ENCODE results near the gene ANKS6. TPM values are rescaled to one million over a fixed set of nuclear protein-coding genes. Genes with fewer than 3 reads are reported as not detected.
"Not testable (repeated sequence)": the region's sequence is repeated elsewhere in the genome, so short reads cannot be mapped to it uniquely, and the experiment has no call there.

ANKS6 gene
- total RNA-seq, 1 experiment from 2014 or later: 16.4 TPM

GRCh38 chr9:98701576-98701975, 94.8 kb downstream of the ANKS6 start:
- DNase-seq (ENCODE audit: low read depth, low spot score): no peak
- in situ Hi-C loops (cut with HindIII; ENCODE audit: low pct_unique_long_range_greater_than_20kb, low sequenced_read_pairs): no loop called here

GRCh38 chr9:98700801-98701200, 95.6 kb downstream of the ANKS6 start:
- DNase-seq (ENCODE audit: low read depth, low spot score): no peak
- in situ Hi-C loops (cut with HindIII; ENCODE audit: low pct_unique_long_range_greater_than_20kb, low sequenced_read_pairs): no loop called here

GRCh38 chr9:98698856-98699255, 97.5 kb downstream of the ANKS6 start:
- in situ Hi-C loops (cut with HindIII; ENCODE audit: low pct_unique_long_range_greater_than_20kb, low sequenced_read_pairs): no loop called here
- no peak for DNase-seq (ENCODE audit: low read depth, low spot score)

GRCh38 chr9:98694943-98695342, 101.4 kb downstream of the ANKS6 start:
- no peak for DNase-seq (ENCODE audit: low read depth, low spot score)
- in situ Hi-C loops (cut with HindIII; ENCODE audit: low pct_unique_long_range_greater_than_20kb, low sequenced_read_pairs): no loop called here

GRCh38 chr9:98692392-98692791, 104.0 kb downstream of the ANKS6 start:
- DNase-seq (ENCODE audit: low read depth, low spot score): no peak
- in situ Hi-C loops (cut with HindIII; ENCODE audit: low pct_unique_long_range_greater_than_20kb, low sequenced_read_pairs): no loop called here

GRCh38 chr9:98691890-98692289, 104.5 kb downstream of the ANKS6 start:
- no peak for DNase-seq (ENCODE audit: low read depth, low spot score)
- in situ Hi-C loops (cut with HindIII; ENCODE audit: low pct_unique_long_range_greater_than_20kb, low sequenced_read_pairs): no loop called here

GRCh38 chr9:98690686-98691085, 105.7 kb downstream of the ANKS6 start:
- DNase-seq (ENCODE audit: low read depth, low spot score): no peak
- in situ Hi-C loops (cut with HindIII; ENCODE audit: low pct_unique_long_range_greater_than_20kb, low sequenced_read_pairs): no loop called here

- DNase-seq (ENCODE audit: low read depth, low spot score): no peak
- in situ Hi-C loops (cut with HindIII; ENCODE audit: low pct_unique_long_range_greater_than_20kb, low sequenced_read_pairs): no loop called here
Observed at GRCh38 chr9:98688710-98689495, 107.5 kb downstream of the ANKS6 start.

- DNase-seq (ENCODE audit: low read depth, low spot score): no peak
- in situ Hi-C loops (cut with HindIII; ENCODE audit: low pct_unique_long_range_greater_than_20kb, low sequenced_read_pairs): no loop called here
Observed at GRCh38 chr9:98687911-98688310, 108.4 kb downstream of the ANKS6 start.

- DNase-seq (ENCODE audit: low read depth, low spot score): no peak
- in situ Hi-C loops (cut with HindIII; ENCODE audit: low pct_unique_long_range_greater_than_20kb, low sequenced_read_pairs): no loop called here
Observed at GRCh38 chr9:98686961-98687855, 109.1 kb downstream of the ANKS6 start.

GRCh38 chr9:98684816-98685215, 111.5 kb downstream of the ANKS6 start:
- DNase-seq (ENCODE audit: low read depth, low spot score); in situ Hi-C loops (cut with HindIII; ENCODE audit: low pct_unique_long_range_greater_than_20kb, low sequenced_read_pairs): not testable (repeated sequence)

Other genes starting within 250 kb of the ANKS6 start
- 0.29 and 0.50 TPM in 2 replicates for gene GABBR2, start 87.6 kb downstream of the ANKS6 start, total RNA-seq (2014; rRNA removed; shearing (Covaris generic))
- gene GALNT12, start 11.1 kb upstream of the ANKS6 start, total RNA-seq (2014; rRNA removed; shearing (Covaris generic)): 33.8 and 34.7 TPM in 2 replicates
- 0.77 and 0.88 TPM in 2 replicates for gene COL15A1, start 147.4 kb upstream of the ANKS6 start, total RNA-seq (2014; rRNA removed; shearing (Covaris generic))

Measured in SK-MEL-5 (cell line).